Measurements from ENCODE around the gene CLDN5.

Gene CLDN5

DNA sequence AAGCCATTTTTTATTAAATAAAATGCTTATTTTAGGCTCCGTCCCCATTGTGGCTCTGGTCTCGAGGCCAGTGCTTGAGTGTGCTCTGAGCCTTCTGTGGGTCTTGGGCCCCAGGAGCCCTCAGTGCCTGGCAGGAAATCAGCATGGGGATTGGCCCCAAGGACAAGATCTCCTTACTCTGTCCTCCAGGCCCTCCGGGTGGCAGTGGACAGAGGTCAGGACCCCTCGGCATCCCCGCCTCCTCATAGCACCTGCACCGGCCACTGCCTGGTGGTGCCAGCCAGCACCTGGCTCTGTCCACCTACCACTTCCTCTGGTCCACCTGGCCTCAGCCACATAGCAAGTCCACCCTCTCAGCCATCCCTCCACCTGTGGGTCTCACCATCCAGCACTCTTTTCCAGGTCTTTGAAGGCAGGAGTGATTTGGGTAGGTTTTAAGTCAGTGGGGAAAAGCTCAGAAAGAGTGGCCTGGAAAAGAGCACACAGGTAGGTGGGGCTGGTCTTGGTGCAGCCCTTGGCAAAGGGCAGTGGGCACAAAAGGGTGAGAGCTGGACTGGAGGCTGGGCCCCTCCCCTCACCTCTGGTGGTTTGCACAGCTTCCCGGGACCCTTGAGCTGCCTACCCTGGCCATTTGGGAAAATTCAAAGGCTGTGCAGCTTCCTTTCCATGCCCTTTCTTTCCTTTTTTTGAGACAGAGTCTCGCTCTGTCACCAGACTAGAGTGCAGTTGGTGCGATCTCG, 3.5 kb downstream of the CLDN5 start:
- no peak for DNase-seq

DNA sequence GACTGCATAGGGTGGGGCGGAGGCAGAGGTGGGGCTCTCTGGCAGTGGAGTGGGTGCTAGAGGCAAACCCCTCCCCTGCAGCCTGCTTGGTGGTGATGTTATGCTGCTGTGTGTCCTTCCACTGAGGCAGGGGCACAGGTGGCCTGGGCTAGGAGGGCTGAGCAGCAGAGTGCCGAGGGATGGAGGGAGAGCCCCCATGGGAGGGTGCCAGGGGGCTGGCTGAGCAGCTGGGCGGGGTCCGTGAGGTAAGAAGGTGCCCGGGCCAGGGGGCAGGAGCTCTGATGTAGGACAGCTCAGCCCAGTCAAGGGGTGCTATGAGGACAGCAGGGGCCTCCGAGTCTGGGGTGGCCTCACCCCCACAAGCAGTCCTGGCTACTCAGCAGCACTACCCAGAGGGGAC, 4.2 kb downstream of the CLDN5 start:
- no peak for DNase-seq

DNA sequence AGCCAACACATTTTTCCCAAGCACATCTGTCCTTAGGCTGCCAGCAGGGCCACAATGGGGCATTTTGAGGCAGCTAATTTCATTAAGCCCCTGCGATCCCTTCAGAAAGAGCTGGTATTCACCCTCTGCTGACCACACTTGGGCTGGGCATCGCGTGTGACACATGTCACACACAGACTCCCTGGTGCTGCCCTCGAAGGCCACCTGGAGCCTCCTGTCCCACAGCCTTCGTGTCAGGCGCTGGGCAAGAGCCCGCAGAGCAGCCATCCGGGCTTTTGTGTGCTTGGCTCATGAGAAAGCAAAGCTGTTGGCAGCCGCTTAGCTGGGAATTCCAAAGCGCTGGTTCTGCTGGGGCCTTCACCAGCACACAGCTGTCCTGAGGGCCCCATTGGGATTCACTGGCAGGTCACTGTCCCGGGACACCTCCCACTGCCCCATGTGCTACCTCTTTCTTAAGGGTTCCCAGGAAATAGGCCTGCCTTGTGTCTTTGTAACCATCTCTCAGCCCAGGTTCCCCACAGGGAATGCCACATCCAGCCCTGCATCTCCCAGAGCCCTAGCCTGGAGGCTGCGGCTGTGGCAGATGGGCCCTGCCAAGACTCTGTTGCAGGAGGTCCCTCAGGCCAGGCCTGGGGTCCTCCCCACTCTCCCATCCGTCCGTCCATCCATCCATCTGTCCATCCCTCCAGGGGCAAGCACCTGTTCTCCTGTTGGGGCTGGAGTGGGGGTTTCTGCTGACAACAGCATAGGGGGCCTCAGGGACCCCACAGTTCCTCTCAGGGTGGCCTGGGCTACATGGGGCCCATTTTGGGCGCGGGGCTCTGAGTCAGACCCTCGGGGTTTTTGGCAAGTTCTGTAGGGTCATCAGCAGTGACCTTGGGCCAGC, 4.9 kb downstream of the CLDN5 start:
- DNase-seq = no peak

DNA sequence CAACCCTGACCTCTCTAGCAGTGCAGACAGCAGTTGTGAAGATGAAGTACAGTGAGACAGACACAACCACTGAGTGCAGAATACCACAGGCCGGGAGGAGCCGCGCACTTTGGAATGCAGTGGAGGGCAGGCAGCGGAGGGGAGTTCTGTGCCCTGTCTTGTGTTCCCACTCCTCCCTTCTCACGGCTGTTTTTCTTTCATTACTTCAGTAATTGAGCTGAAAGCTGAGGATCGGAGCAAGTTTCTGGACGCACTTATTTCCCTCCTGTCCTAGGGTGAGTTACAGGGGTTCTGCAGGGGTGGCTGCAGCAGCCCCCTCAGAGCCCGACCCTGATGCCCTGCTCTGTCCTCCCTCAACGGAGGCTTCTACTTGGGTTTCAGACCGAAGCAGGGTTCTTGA, 5.6 kb downstream of the CLDN5 start:
- no peak for DNase-seq

DNA sequence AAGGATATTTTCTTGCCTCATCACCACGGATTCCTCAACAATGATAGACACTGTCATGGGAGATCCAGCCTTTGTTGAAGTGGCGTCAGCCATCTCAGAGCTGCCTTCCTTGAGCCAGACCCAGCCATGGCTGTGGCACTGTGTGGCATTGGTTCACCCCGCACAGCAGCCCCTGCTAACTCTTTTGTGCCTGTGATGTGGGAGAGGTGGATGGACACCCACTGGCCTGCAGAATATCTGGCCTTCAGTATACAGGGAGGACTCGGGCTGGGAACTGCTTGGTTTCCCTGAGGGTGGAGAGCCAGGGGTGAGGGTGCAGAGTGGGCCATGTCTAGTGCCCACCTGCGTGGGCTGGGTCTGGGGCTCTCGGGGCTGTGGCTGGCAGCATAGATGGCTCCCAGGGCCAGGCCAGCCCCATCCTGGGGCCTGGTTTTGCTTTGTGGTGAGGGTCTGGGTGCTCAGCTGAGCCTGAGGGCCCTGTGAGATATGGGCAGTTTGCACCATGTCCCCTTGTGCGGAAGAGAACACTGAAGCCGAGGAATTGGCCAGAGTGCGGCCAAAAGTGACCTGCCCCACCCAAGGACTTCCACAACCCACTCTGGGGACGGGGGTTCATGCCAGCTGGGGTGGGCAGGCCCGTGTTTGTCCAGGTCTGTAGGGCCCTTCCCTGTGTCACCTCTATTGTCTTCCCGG, 6.1 kb downstream of the CLDN5 start:
- DNase-seq = no peak

DNA sequence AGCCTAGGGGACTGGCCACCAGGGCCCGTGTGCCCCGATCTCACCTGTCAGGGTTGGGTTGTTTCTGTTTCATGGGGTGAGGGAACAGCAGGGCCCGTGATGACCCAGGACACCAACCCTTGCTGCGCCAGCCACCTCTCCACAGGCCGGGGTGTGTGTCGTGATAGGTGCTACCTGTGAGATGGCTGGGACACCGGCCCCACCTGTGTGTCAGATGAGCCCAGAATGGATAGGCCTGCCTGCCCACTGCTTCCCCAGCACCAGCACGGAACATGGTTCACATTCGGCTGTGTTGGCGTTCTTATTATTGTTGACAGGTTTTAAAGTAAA, 7.1 kb downstream of the CLDN5 start:
- DNase-seq = no peak

DNA sequence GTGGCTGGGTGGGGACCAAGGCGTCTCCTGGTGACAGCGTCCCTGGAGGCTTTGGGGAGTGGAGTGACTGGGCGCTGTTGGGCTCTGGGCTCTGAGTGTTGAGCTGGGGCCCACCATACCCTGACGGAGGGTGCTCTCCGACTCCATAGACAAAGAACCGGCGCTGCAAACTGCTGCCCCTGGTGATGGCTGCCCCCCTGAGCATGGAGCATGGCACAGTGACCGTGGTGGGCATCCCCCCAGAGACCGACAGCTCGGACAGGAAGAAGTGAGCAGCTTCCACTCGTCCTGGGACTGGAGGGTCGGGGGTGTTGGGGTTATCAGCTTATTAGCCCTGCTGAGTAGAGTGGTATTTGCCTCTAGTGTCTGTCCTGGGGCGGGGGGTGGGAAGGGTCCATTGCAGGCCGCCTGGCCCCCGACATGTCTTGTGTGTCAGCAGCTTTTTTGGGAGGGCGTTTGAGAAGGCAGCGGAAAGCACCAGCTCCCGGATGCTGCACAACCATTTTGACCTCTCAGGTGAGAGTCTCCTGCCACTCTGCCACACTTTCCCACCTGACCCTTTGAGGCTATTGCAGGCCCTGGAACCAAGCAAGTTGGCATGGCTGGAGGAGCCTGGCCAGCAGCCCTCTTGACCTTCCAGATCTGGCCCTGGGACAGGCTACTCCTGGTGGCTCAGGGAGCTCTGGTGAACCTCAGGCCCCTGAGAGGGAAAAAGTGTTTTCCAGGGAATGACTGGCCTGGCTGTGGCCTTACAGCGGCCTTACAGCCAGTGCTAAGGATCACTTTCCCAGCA, 7.6 kb downstream of the CLDN5 start:
- DNase-seq = no peak

DNA sequence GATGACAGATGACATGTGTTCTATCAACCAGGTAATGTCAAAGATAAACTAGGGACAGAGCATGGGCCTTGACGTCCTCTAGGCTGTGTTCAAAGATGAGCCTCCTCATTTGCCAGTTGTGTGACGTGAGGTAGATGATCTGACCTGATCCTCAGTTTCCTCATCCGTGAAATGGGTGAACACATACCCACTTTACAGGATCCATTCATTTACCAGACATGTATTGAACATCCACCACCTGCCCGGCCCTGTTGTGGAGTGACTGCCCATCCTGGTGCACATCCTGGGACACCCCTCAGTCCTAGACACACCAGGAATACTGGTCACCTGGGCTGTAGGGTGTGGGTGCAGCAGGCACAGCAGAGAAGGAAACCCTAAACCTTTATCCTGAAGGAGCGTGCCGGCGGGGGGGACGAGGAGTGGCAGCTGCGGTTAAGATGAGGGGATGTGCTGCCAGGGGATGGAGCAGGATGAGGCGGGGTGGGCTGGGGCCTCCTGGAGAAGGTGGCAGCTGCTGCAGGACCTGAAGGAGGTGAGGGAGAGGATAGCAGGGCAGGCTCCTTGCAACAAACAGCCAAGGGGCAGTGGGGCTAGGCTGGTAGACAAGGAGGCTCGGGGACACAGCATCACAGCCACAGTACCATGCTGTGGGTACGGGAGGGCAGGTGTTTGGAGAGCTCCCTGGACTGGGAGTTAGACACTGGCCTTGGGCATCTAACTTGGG, 8.4 kb downstream of the CLDN5 start:
- peak in 1 of 2 experiments; percentile 23 for DNase-seq

DNA sequence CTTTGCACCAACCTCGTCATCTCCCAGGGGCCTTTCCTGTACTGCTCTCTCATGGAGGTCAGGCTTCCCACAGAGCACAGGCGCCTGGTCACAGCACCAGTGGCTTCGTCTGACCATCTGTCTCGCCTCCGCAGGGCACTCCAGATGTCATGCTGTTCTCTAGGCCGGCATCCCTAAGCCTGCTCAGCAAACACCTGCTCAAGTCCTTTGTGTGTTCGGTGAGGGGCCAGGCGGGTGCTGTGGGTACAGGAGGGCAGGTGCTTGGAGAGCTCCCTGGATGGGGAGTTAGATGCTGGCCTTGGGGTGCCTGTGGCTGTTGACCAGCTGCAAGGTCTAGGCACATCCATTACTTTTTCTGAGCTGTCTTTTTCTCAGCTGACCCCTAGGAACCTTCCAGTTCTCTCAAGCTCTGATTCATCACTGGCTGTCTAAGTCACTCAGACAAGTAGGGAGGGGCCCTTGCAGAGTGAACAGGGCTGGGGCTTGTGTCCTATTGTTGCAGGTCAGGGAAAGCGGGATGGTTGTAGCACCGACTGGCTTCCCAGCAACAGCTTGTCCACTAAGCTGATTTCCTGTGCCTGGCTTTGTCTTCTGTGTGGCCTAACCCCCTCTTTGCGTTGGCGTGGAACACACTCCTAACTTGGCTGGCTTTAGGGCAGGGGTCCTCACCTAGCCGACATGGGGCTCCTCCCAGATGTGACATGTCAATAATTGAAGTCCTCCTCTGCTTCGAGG, 9.2 kb downstream of the CLDN5 start:
- DNase-seq = peak; percentile 95 to 99

DNA sequence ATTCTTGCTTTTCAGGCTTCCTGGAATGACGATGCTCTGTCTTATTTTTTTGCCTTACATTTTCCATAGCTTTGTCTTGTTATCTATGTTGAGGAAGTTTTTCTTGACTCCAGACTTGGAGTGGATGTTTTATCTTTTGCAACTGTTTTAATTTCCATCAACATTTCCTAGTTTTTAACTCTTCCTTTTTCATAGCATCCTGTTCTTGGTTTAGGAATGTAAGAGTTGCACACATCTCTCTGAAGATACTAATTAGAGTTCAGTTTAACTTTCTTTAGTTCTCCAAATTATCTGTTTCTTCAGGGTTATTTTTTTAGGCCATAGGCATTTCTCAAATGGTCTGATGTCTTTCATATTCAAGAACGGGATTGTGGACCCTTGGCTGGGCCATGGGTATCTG, 10.4 kb downstream of the CLDN5 start:
- no peak for DNase-seq

DNA sequence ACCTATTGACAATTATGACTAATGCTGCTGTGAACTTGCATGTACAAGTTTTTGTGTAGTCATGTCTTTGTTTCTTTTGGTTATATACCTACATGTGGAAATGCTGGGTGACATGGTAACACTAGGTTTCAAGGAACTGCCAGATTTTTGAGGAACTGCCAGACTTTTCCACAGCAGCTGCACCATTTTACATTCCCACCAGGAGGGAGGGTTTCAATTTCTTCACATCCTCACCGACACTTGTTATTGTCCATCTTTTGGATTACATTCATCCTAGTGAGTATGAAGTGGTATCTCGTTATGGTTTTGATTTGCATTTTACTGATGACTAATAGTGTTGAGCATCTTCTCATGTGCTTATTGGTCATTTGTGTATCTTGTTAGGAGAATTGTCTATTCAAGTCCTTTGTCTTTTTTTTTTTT, 13.3 kb downstream of the CLDN5 start:
- no peak for DNase-seq

DNA sequence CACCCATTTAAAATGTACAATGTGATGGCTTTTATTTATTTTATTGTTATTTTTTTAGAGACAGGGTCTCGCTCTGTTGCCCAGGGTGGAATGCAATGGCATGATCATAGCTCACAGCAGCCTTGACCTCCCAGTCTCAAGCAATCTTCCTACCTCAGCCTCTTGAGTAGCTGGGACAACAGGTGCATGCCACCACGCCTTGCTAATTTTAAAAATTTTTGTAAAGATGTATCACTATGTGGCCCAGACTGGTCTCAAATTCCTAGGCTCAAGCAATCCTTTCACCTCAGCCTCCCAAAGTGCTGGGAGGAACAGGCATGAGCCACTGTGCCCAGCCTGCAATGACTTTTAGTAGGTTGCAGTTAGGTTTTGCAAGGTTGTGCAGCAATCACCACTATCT, 14.3 kb downstream of the CLDN5 start:
- no peak for DNase-seq

DNA sequence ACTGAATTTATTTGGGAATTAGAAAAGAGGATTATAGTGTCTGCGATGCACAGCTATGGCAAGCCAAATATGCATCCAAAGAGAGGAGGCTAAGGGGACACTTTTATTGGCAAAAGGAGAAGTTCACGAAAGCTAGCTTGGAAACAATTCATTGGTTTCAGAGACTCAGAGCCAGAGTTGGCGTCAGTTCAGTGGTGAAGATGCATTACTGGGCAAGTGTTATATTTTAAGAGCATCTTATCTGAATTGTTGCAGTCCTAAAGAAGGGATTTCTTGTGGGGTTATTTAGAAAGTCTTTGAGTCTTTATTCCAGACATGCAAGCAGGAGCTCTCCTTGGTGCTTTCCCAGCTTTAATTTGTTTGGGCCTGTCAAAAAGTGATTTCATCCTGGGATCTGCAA, 15.0 kb downstream of the CLDN5 start:
- DNase-seq = no peak

DNA sequence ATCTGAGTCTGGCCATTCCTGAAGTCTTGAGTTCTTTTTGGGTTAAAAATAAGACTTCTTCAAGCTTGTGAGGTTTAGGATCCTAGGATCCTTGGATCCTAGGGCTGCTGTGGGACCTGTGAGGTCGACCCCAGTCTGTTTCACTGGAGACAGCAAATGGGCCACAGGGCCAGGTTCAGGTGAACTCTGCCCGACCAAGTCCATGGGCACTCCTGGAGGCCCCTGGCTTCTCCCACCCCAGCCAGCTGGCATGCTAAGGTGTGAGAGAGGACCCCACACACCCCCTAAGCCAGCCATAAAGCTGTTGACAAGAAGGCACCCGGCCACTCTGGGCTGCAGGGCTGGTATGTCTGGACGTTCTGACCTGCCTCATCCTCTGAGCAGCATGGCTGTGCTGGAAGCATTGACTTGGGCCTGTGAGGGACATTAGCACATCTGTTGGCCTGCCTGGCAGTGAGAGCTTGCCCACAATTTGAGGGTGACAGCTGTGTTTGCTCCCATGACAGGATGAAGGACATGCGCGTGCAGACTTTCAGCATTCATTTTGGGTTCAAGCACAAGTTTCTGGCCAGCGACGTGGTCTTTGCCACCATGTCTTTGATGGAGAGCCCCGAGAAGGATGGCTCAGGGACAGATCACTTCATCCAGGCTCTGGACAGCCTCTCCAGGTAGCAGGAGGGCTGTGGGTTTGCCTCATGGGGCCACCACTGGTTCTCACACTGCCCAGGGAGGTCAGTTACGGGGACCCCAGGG, 16.0 kb downstream of the CLDN5 start:
- no peak for DNase-seq

DNA sequence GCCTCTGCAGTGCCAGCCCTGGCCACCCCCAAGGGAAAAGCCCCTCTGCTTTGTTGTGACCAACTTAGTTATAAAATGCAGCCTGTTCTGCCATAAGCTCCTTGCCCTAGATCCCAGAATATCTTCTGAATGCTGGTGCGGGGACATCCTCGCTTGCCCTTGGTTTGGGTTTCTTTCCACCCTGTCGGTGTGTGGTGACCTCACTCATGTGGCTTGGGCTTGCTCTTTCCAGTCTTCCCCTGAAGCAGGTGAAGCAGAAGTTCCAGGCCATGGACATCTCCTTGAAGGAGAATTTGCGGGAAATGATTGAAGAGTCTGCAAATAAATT, 16.7 kb downstream of the CLDN5 start:
- DNase-seq = no peak

DNA sequence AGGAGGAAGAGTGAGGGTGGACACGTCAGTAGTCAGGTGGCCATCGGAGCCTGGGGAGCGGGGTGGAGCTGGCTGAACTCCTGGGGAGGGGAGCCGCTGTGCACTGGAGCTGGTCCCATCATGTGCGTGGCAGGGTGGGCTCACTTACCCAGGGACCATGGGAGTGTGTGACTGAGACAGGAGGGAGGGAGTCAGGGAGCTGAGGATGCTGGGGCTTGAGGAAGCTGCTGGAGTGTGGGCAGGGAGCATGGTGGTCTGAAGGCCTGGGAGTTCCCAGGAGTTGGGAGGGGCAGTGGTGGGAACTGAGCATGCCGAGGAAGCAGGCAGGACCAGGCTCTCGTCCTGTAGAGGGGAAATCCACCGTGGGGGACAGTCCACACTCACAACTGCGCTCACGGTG, 18.0 kb downstream of the CLDN5 start:
- no peak for DNase-seq

DNA sequence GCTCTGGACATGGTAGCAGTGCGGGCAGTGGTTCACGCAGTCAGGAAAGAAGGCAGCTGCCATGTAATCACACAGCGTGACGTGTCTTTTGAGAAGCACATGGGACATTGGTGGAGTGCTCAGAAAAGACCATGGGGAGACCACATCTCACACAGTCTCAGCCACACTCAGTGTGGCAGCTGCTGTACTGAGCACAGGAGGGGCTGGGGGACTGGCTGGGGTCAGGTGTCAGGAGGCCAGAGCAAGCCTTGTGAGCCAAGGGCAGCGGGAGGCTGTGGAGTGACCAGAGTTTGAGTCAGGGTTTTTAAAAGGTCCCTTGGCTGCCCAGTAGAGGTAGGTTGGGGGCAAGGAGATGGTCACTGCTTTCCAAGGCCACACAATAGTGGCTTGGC, 18.5 kb downstream of the CLDN5 start:
- DNase-seq = no peak

DNA sequence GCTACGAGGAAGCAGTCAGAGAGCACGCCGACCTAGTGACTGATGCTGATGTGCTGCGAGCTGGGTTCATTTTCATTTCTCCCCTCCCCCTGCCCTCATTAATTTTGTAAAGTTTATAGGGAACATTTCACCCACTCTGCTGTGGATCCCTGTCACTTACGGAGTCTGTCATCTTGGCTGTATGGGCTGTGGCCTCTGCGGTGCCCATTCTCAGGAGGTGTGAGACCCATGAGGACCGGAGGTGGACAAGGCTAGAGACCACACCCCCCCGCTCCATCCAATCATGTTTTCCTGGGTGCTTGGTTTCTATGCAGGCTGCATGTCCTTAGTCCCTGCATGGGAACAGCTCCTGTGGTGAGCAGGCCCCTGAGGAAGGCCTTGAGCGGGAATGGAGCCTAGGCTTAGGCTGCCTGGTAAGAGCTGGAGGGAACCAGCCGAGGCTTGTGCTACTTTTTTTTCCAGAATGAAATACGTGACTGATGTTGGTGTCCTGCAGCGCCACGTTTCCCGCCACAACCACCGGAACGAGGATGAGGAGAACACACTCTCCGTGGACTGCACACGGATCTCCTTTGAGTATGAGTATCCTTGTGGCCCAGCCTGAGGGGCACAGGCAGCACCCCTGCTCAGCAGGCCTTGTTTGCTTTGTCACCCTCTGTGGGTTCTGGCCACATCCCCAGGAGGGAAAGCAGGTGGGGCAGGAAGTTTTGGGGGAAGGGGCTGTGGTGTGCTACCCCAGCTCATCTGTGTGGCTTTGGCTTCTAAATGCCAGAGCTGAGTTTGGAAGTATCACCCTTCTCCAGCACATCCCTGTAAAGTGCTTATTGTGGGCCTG, 19.1 kb downstream of the CLDN5 start:
- no peak for DNase-seq

DNA sequence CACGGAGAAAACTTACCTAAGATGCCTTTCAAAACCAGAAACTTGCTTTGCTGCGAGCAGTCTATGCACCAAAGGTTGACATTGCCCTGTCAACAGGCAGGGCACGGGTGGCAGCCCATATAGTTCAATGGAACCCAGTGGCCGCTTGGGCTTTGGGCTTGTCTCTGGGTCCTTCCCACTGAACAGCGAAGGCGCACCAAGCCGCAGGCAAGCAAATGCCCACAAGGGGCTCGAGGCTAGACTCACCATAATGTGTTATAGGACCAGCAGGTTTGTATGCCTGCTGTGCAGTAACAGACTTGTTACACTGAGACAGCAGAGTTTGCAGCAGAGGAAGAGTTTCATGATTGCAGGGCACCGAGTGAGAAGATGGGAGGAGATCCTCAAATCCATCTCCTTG, 20.3 kb downstream of the CLDN5 start:
- DNase-seq = peak in 1 of 2 experiments; percentile 11

DNA sequence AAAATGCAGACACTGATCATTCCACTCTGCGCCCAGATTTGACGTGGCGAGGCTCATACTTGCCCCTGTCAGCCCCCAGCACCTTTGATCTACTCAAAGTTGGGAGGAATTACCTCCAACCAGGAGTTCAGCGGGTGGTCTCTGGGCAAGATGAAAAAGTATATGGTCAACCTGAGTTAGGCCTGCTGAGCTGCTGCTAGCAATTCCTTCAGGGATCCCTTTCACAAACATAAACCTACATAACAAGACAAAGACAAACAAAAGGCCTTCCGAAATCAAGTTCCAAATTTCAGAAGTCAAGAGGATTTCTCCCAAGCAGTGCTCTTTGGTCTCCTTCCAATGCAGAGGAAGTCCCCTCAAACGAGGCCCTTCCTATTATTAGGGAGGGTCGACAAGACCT, 20.8 kb downstream of the CLDN5 start:
- no peak for DNase-seq

Measured in NCI-H524 (cell line).